Activated naive CD8-positive, alpha-beta T cell treated with anti-CD3 and anti-CD28 coated beads, Interleukin-2, amount 10 ng/mL, durations not matched to agents 7 days and 5 days (primary cell): ENCODE results near the gene CACNA1A. TPM values are rescaled to one million over a fixed set of nuclear protein-coding genes. Genes with fewer than 3 reads are reported as not detected.

ENCODE experiments used
- ATAC-seq: fragments of 150-1000 bp; cut with Tn5 transposase; one replicate; pipeline ENCODE4 v1.10.0; 2021; ENCODE audit warnings: low read depth, moderate library complexity
- POLR2A ChIA-PET: fragments of 350-600 bp; sonication (Branson Sonifier 250); formaldehyde crosslinking; loops from one replicate; lab custom pipeline; 2021; ENCODE audit warnings: antibody characterized with exemption; lab: Charles Lee
- DNase-seq: peaks from one replicate; pipeline ENCODE4 v3.0.0; 2021
- H3K27ac Mint-ChIP-seq: one replicate; pipeline ENCODE4 v1.8.0; 2022; ENCODE audit warnings: mild to moderate bottlenecking, mixed read lengths
- H3K27me3 Mint-ChIP-seq: one replicate; pipeline ENCODE4 v1.8.0; 2022; ENCODE audit warnings: mild to moderate bottlenecking, moderate library complexity, mixed read lengths
- H3K36me3 Mint-ChIP-seq: one replicate; pipeline ENCODE4 v1.8.0; 2021; ENCODE audit warnings: mild to moderate bottlenecking, mixed read lengths
- H3K4me1 Mint-ChIP-seq: one replicate; pipeline ENCODE4 v1.8.0; 2021; ENCODE audit warnings: mixed read lengths
- H3K4me3 Mint-ChIP-seq: one replicate; pipeline ENCODE4 v1.8.0; 2022; ENCODE audit warnings: mild to moderate bottlenecking, moderate library complexity, mixed read lengths
- H3K9me3 Mint-ChIP-seq: one replicate; pipeline ENCODE4 v1.8.0; 2021; ENCODE audit warnings: mixed read lengths
- total RNA-seq, 2 experiments: library from RNA; stranded (reverse); gene quantifications; one replicate each; pipeline ENCODE4 v1.2.3, GENCODE V29; 2021

Gene CACNA1A
- total RNA-seq, 2 experiments from 2014 or later, result 0.91 to 0.94 TPM

- H3K27ac Mint-ChIP-seq, result peak overlapping the region; percentile 96
- POLR2A ChIA-PET, result interaction anchor here (0.5 to 13.0 kb wide), 12 partner anchors 7 to 1222 kb away, joined by 3 to 267 read pairs (median 10); partner anchors contain the start of genes IER2, NACC1 and STX10
- DNase-seq (peak; percentile 91), ATAC-seq (peak; percentile 59)
- peak overlapping the region; percentile 92 for H3K4me3 Mint-ChIP-seq
- peaks cover 10% of the 10 kb centered on the region for H3K36me3 Mint-ChIP-seq
- no peaks in the 10 kb centered on the region for H3K27me3 Mint-ChIP-seq
- H3K4me1 Mint-ChIP-seq, result peaks cover 52% of the 10 kb centered on the region
- H3K9me3 Mint-ChIP-seq, result no peaks in the 10 kb centered on the region
These were observed 343.3 kb downstream of the CACNA1A start for GRCh38 chr19:13162724-13163608.

- H3K4me1 Mint-ChIP-seq, result peaks cover 50% of the 10 kb centered on the region
- peaks cover 11% of the 10 kb centered on the region for H3K36me3 Mint-ChIP-seq
- ATAC-seq (no peak), DNase-seq (no peak)
- peak overlapping the region; percentile 45 for H3K4me3 Mint-ChIP-seq
- peak overlapping the region; percentile 71 for H3K27ac Mint-ChIP-seq
- POLR2A ChIA-PET, result interaction anchor here (0.5 to 11.5 kb wide), 4 partner anchors 8 to 129 kb away, joined by 3 to 216 read pairs (median 4); partner anchors contain the start of genes IER2 and STX10
- H3K27me3 Mint-ChIP-seq, result no peaks in the 10 kb centered on the region
- no peaks in the 10 kb centered on the region for H3K9me3 Mint-ChIP-seq
These were observed 345.7 kb downstream of the CACNA1A start for GRCh38 chr19:13160557-13160956.

GRCh38 chr19:13159713-13160112 lies 346.6 kb downstream of the CACNA1A start:
- Mint-ChIP-seq H3K4me3 (peak overlapping the region; percentile 29), H3K36me3 (peaks cover 17% of the 10 kb centered on the region), H3K9me3 (no peaks in the 10 kb centered on the region), H3K27ac (peak overlapping the region; percentile 72), H3K27me3 (no peaks in the 10 kb centered on the region), H3K4me1 (peaks cover 46% of the 10 kb centered on the region)
- POLR2A ChIA-PET, result interaction anchor here (1.4 kb wide), 1 partner anchor 10 kb away, joined by 3 read pairs; the partner anchor contains the start of genes IER2 and STX10
- ATAC-seq (no peak), DNase-seq (no peak)
